SK-N-MC (cell line): Measurements from ENCODE around the gene DMTF1.

Experiments used
- EZH2 ChIP-seq: fragments of 200-600 bp; sonication (generic); IDR thresholded peaks from one replicate; pipeline ENCODE4 v1.6.1; 2017; ENCODE audit warnings: antibody characterized with exemption
- FOXP2 ChIP-seq: optimal IDR thresholded peaks from 2 replicates; pipeline ENCODE3; 2011; ENCODE audit warnings: mild to moderate bottlenecking, moderate library complexity; ENCODE audit not compliant: insufficient read depth; ENCODE audit errors: extremely low read length, control extremely low read depth
- POLR2AphosphoS5 ChIP-seq: IDR thresholded peaks from 2 replicates; pipeline ENCODE4 v1.6.1; 2012; ENCODE audit warnings: mild to moderate bottlenecking, low read depth, low read length, borderline replicate concordance

DNA sequence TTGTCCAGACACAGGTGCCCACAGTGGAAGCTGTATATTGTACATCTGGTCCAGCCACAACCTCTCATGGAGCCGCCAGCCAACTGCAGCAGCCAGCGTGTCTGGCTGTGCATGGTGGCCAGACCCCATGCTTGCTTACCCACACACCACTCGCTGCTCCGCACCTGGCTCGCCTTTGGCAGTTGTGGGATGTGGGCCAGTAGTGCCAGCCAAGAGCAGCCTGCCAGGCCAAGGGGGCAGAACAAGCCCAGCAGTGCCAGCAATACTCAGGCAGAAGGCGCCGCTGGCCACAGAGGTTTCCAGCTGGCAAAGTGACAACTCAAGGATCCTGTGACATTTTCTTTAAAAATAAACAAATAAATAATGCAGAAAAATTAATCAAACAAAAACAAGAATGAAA, 79.0 kb downstream of the DMTF1 start:
- TF ChIP-seq EZH2 (no peak), POLR2AphosphoS5 (no peak), FOXP2 (no peak)
